ENCODE data around the gene DIABLO.

DIABLO gene

GRCh38 chr12:122216445-122216844 lies 9.4 kb downstream of the DIABLO start:
- Histone ChIP-seq H3K4me3 (ENCODE audit: insufficient read depth, low read depth, low read length, poor library complexity, severe bottlenecking) (no peak overlapping the region), H3K27ac (ENCODE audit: insufficient read depth, low read length, poor library complexity, severe bottlenecking) (no peak overlapping the region), H3K4me1 (ENCODE audit: control insufficient read depth, insufficient read depth, low read length, poor library complexity, severe bottlenecking) (no peaks in the 10 kb centered on the region), H3K9me3 (ENCODE audit: control insufficient read depth, low read length) (no peaks in the 10 kb centered on the region), H3K27me3 (replicated peaks; ENCODE audit: control insufficient read depth, insufficient read depth, low read length, poor library complexity, severe bottlenecking) (no peaks in the 10 kb centered on the region), H3K36me3 (ENCODE audit: control insufficient read depth, insufficient read depth, low read length) (peaks cover 84% of the 10 kb centered on the region)
- no peak for DNase-seq

- no peak overlapping the region for H3K27ac ChIP-seq (ENCODE audit: insufficient read depth, low read length, poor library complexity, severe bottlenecking)
- no peaks in the 10 kb centered on the region for H3K9me3 ChIP-seq (ENCODE audit: control insufficient read depth, low read length)
- no peaks in the 10 kb centered on the region for H3K27me3 ChIP-seq (replicated peaks; ENCODE audit: control insufficient read depth, insufficient read depth, low read length, poor library complexity, severe bottlenecking)
- H3K36me3 ChIP-seq (ENCODE audit: control insufficient read depth, insufficient read depth, low read length) = peaks cover 83% of the 10 kb centered on the region
- H3K4me3 ChIP-seq (ENCODE audit: insufficient read depth, low read depth, low read length, poor library complexity, severe bottlenecking) = no peak overlapping the region
- H3K4me1 ChIP-seq (ENCODE audit: control insufficient read depth, insufficient read depth, low read length, poor library complexity, severe bottlenecking) = no peaks in the 10 kb centered on the region
- DNase-seq = no peak
Measured at GRCh38 chr12:122215771-122216170, 10.1 kb downstream of the DIABLO start.

GRCh38 chr12:122208073-122208820 lies 17.6 kb downstream of the DIABLO start:
- Histone ChIP-seq H3K36me3 (ENCODE audit: control insufficient read depth, insufficient read depth, low read length) (peaks cover 32% of the 10 kb centered on the region), H3K9me3 (ENCODE audit: control insufficient read depth, low read length) (no peaks in the 10 kb centered on the region)

DNA sequence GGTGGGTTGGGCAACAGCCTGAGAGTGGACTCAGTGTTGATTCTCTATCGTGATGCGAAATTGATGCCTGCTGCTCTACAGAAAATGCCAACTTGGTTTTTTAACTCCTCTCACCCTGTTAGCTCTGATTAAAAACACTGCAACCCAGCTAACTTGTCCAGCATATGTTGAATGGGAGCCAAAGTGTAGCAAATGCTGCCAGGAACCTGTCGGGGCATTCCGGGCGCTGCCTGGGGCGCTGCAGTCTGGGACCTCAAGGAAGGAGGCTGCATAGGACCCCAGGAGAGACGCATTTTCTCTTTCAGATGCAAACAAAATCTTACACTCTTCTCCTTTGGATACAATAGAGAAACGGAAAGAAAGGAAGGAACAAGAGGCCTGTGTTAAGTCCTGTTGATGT lies 18.5 kb downstream of the DIABLO start:
- no peaks in the 10 kb centered on the region for H3K9me3 ChIP-seq (ENCODE audit: control insufficient read depth, low read length)
- H3K27me3 ChIP-seq (replicated peaks; ENCODE audit: control insufficient read depth, insufficient read depth, low read length, poor library complexity, severe bottlenecking) = no peaks in the 10 kb centered on the region
- no peak overlapping the region for H3K27ac ChIP-seq (ENCODE audit: insufficient read depth, low read length, poor library complexity, severe bottlenecking)
- peaks cover 10% of the 10 kb centered on the region for H3K4me1 ChIP-seq (ENCODE audit: control insufficient read depth, insufficient read depth, low read length, poor library complexity, severe bottlenecking)
- DNase-seq = no peak
- H3K4me3 ChIP-seq (ENCODE audit: insufficient read depth, low read depth, low read length, poor library complexity, severe bottlenecking) = no peak overlapping the region
- peaks cover 24% of the 10 kb centered on the region for H3K36me3 ChIP-seq (ENCODE audit: control insufficient read depth, insufficient read depth, low read length)

More at GRCh38 chr12:122208073-122208820, 17.6 kb downstream of the DIABLO start:
- no peaks in the 10 kb centered on the region for H3K27me3 ChIP-seq (replicated peaks; ENCODE audit: control insufficient read depth, insufficient read depth, low read length, poor library complexity, severe bottlenecking)
- no peak overlapping the region for H3K27ac ChIP-seq (ENCODE audit: insufficient read depth, low read length, poor library complexity, severe bottlenecking)
- no peak overlapping the region for H3K4me3 ChIP-seq (ENCODE audit: insufficient read depth, low read depth, low read length, poor library complexity, severe bottlenecking)
- H3K4me1 ChIP-seq (ENCODE audit: control insufficient read depth, insufficient read depth, low read length, poor library complexity, severe bottlenecking) = peaks cover 3% of the 10 kb centered on the region
- no peak for DNase-seq

DNA sequence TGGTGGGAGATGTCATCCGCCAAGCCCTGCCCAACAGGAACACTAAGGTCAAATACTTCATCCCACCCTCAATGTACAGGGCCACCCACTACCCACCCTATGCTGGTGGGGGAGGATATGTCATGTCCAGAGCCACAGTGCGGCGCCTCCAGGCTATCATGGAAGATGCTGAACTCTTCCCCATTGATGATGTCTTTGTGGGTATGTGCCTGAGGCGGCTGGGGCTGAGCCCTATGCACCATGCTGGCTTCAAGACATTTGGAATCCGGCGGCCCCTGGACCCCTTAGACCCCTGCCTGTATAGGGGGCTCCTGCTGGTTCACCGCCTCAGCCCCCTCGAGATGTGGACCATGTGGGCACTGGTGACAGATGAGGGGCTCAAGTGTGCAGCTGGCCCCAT lies 18.9 kb downstream of the DIABLO start:
- Histone ChIP-seq H3K4me3 (ENCODE audit: insufficient read depth, low read depth, low read length, poor library complexity, severe bottlenecking) (no peak overlapping the region), H3K4me1 (ENCODE audit: control insufficient read depth, insufficient read depth, low read length, poor library complexity, severe bottlenecking) (peaks cover 10% of the 10 kb centered on the region), H3K9me3 (ENCODE audit: control insufficient read depth, low read length) (no peaks in the 10 kb centered on the region), H3K27ac (ENCODE audit: insufficient read depth, low read length, poor library complexity, severe bottlenecking) (no peak overlapping the region), H3K27me3 (replicated peaks; ENCODE audit: control insufficient read depth, insufficient read depth, low read length, poor library complexity, severe bottlenecking) (no peaks in the 10 kb centered on the region), H3K36me3 (ENCODE audit: control insufficient read depth, insufficient read depth, low read length) (peaks cover 21% of the 10 kb centered on the region)
- no peak for DNase-seq

- Histone ChIP-seq H3K4me3 (ENCODE audit: insufficient read depth, low read depth, low read length, poor library complexity, severe bottlenecking) (no peak overlapping the region), H3K9me3 (ENCODE audit: control insufficient read depth, low read length) (no peaks in the 10 kb centered on the region), H3K4me1 (ENCODE audit: control insufficient read depth, insufficient read depth, low read length, poor library complexity, severe bottlenecking) (peaks cover 10% of the 10 kb centered on the region), H3K27ac (ENCODE audit: insufficient read depth, low read length, poor library complexity, severe bottlenecking) (no peak overlapping the region), H3K27me3 (replicated peaks; ENCODE audit: control insufficient read depth, insufficient read depth, low read length, poor library complexity, severe bottlenecking) (no peaks in the 10 kb centered on the region), H3K36me3 (ENCODE audit: control insufficient read depth, insufficient read depth, low read length) (peaks cover 16% of the 10 kb centered on the region)
- DNase-seq = no peak
Measured at GRCh38 chr12:122206111-122206881, 19.6 kb downstream of the DIABLO start.

- no peaks in the 10 kb centered on the region for H3K27me3 ChIP-seq (replicated peaks; ENCODE audit: control insufficient read depth, insufficient read depth, low read length, poor library complexity, severe bottlenecking)
- no peak for DNase-seq
- H3K9me3 ChIP-seq (ENCODE audit: control insufficient read depth, low read length) = no peaks in the 10 kb centered on the region
- H3K4me3 ChIP-seq (ENCODE audit: insufficient read depth, low read depth, low read length, poor library complexity, severe bottlenecking) = no peak overlapping the region
- H3K36me3 ChIP-seq (ENCODE audit: control insufficient read depth, insufficient read depth, low read length) = peaks cover 13% of the 10 kb centered on the region
- H3K4me1 ChIP-seq (ENCODE audit: control insufficient read depth, insufficient read depth, low read length, poor library complexity, severe bottlenecking) = peaks cover 10% of the 10 kb centered on the region
- no peak overlapping the region for H3K27ac ChIP-seq (ENCODE audit: insufficient read depth, low read length, poor library complexity, severe bottlenecking)
Measured at GRCh38 chr12:122205053-122205925, 20.6 kb downstream of the DIABLO start.

DNA sequence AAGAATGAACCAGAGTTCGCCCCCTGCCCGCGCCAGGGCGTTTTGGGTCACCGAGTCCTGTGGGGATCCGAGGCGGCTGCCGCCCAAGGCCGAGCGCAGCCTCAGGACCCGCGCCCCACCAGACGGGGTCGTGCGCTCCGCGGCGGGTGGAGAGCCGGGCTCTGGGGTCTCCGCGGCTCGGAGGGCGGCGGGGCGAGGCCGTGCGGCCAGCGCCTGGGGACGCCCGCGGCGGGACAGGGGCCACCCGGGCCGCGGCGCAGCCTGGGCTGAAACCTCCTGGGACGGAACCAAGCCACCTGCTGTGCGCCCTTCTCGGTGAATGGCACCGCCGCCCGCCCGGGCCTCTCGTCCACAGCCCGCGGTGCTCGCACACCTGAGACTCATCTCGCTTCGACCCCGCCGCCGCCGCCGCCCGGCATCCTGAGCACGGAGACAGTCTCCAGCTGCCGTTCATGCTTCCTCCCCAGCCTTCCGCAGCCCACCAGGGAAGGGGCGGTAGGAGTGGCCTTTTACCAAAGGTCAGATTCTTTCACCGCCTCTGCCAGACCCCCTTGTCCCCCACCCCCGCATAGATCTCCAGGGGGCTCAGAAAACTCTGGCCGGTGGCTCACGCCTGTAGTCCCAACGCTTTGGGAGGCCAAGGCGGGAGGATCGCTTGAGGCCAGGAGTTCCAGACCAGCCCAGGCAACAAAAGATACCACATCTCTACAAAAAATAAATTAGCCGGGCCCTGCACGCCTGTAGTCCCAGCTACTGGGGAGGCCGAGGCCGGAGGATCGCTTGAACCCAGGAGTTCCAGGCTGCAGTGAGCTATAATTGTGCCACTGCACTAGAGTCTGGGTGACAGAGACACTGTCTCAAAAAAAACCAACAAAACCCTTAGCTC lies 21.4 kb downstream of the DIABLO start:
- Histone ChIP-seq H3K27ac (ENCODE audit: insufficient read depth, low read length, poor library complexity, severe bottlenecking) (no peak overlapping the region), H3K36me3 (ENCODE audit: control insufficient read depth, insufficient read depth, low read length) (peaks cover 8% of the 10 kb centered on the region), H3K27me3 (replicated peaks; ENCODE audit: control insufficient read depth, insufficient read depth, low read length, poor library complexity, severe bottlenecking) (no peaks in the 10 kb centered on the region), H3K4me3 (ENCODE audit: insufficient read depth, low read depth, low read length, poor library complexity, severe bottlenecking) (peak overlapping the region; percentile 61), H3K9me3 (ENCODE audit: control insufficient read depth, low read length) (no peaks in the 10 kb centered on the region), H3K4me1 (ENCODE audit: control insufficient read depth, insufficient read depth, low read length, poor library complexity, severe bottlenecking) (peaks cover 10% of the 10 kb centered on the region)
- no peak for DNase-seq

Measured in effector memory CD4-positive, alpha-beta T cell (primary cell).